ENCODE results near the gene ERCC6L2. TPM values are rescaled to one million over a fixed set of nuclear protein-coding genes. Genes with fewer than 3 reads are reported as not detected.

The ERCC6L2 gene
- total and polyA plus RNA-seq, 9 of the 15 experiments (the other 6 are each of a cell fraction or from before 2014, with no cell fraction given): 7.8 to 42.8 (median 23.6) TPM

DNA sequence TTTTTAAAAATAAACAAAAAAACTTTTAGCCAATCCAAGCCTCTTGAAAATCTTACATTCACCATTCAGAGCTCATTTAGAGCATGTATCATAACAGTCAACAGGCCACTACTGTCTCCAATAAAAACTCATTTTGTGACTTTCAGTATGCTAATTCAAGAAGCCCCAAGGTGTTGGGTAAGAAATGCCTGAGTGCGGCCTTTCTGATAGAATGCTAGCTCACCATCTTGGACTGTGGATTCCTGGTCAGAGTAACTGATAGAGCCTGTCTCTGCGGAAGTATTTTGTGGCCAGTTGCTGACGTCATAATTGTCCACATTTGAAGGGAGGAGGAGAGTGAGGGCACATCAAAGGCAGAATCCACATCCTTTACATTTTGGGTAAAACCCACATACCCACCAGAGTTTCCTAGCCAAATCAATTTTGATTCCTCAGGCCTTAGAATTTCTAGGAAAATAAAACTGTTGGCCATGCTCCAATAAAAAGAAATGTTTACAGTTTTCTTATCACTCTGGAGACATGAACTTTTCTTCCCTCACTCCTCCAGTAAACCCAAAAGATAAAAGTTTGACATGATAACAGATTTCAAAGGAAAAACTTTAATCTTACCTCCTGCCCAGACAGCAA, 41.1 kb upstream of the ERCC6L2 start (continued):
- no peak for TF ChIP-seq ETV5 (CRISPR knock-in tag; IDR thresholded peaks at IDR 0.05; ENCODE audit: low read depth)
- TF ChIP-seq BRD9 (IDR thresholded peaks at IDR 0.05; ENCODE audit: low read depth, partially characterized antibody): no peak
- TF ChIP-seq NR3C1 (CRISPR knock-in tag; IDR thresholded peaks at IDR 0.05): no peak
- no peak for TF ChIP-seq MCM2 (IDR thresholded peaks at IDR 0.05; ENCODE audit: low read depth)
- TF ChIP-seq RHOXF2B (CRISPR knock-in tag; conservative IDR thresholded peaks at IDR 0.05): no peak
- TF ChIP-seq, protein P1, sequence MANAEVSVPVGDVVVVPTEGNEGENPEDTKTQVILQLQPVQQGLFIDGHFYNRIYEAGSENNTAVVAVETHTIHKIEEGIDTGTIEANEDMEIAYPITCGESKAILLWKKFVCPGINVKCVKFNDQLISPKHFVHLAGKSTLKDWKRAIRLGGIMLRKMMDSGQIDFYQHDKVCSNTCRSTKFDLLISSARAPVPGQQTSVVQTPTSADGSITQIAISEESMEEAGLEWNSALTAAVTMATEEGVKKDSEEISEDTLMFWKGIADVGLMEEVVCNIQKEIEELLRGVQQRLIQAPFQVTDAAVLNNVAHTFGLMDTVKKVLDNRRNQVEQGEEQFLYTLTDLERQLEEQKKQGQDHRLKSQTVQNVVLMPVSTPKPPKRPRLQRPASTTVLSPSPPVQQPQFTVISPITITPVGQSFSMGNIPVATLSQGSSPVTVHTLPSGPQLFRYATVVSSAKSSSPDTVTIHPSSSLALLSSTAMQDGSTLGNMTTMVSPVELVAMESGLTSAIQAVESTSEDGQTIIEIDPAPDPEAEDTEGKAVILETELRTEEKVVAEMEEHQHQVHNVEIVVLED (CRISPR knock-in tag; IDR thresholded peaks at IDR 0.05): no peak
- TF ChIP-seq ZBTB1 (CRISPR knock-in tag; IDR thresholded peaks at IDR 0.05; ENCODE audit: borderline replicate concordance, low read depth): no peak
- peak; percentile 72 for TF ChIP-seq ARID1B (IDR thresholded peaks at IDR 0.05)
- TF ChIP-seq ZNF324 (CRISPR knock-in tag; IDR thresholded peaks at IDR 0.05): no peak
- TF ChIP-seq KLF10 (CRISPR knock-in tag; IDR thresholded peaks at IDR 0.05): no peak
- no peak for TF ChIP-seq SPI1 (IDR thresholded peaks at IDR 0.05; ENCODE audit: borderline replicate concordance, low read depth, low read length)
- TF ChIP-seq, protein P2, sequence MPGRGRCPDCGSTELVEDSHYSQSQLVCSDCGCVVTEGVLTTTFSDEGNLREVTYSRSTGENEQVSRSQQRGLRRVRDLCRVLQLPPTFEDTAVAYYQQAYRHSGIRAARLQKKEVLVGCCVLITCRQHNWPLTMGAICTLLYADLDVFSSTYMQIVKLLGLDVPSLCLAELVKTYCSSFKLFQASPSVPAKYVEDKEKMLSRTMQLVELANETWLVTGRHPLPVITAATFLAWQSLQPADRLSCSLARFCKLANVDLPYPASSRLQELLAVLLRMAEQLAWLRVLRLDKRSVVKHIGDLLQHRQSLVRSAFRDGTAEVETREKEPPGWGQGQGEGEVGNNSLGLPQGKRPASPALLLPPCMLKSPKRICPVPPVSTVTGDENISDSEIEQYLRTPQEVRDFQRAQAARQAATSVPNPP (IDR thresholded peaks at IDR 0.05; ENCODE audit: borderline replicate concordance, insufficient read depth, insufficient read length): no peak
- no peak for TF ChIP-seq FUS (optimal IDR thresholded peaks at IDR 0.05; ENCODE audit: low read depth, low read length)
- no peak for TF ChIP-seq CHD1 (IDR thresholded peaks at IDR 0.05; ENCODE audit: low read length)
- no peak for TF ChIP-seq ZNF707 (CRISPR knock-in tag; conservative IDR thresholded peaks at IDR 0.05)
- TF ChIP-seq ZNF274 (IDR thresholded peaks at IDR 0.05; ENCODE audit: borderline replicate concordance, low read depth, low read length): no peak
- TF ChIP-seq NFE2L1 (tag; IDR thresholded peaks at IDR 0.05; ENCODE audit: borderline replicate concordance, low read depth): no peak
- no peak for TF ChIP-seq ASH1L (IDR thresholded peaks at IDR 0.05; ENCODE audit: borderline replicate concordance, low read depth, partially characterized antibody)
- TF ChIP-seq ZNF431 (CRISPR knock-in tag; IDR thresholded peaks at IDR 0.05): no peak
- peak; percentile 72 for TF ChIP-seq NFIC (IDR thresholded peaks at IDR 0.05)
- TF ChIP-seq, protein P3, sequence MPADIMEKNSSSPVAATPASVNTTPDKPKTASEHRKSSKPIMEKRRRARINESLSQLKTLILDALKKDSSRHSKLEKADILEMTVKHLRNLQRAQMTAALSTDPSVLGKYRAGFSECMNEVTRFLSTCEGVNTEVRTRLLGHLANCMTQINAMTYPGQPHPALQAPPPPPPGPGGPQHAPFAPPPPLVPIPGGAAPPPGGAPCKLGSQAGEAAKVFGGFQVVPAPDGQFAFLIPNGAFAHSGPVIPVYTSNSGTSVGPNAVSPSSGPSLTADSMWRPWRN (IDR thresholded peaks at IDR 0.05; ENCODE audit: low read depth): no peak
- TF ChIP-seq NR2F6 (CRISPR knock-in tag; IDR thresholded peaks at IDR 0.05): no peak
- no peak for TF ChIP-seq BMI1 (IDR thresholded peaks at IDR 0.05; ENCODE audit: low read length)
- TF ChIP-seq, protein P4, sequence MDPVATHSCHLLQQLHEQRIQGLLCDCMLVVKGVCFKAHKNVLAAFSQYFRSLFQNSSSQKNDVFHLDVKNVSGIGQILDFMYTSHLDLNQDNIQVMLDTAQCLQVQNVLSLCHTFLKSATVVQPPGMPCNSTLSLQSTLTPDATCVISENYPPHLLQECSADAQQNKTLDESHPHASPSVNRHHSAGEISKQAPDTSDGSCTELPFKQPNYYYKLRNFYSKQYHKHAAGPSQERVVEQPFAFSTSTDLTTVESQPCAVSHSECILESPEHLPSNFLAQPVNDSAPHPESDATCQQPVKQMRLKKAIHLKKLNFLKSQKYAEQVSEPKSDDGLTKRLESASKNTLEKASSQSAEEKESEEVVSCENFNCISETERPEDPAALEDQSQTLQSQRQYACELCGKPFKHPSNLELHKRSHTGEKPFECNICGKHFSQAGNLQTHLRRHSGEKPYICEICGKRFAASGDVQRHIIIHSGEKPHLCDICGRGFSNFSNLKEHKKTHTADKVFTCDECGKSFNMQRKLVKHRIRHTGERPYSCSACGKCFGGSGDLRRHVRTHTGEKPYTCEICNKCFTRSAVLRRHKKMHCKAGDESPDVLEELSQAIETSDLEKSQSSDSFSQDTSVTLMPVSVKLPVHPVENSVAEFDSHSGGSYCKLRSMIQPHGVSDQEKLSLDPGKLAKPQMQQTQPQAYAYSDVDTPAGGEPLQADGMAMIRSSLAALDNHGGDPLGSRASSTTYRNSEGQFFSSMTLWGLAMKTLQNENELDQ (CRISPR knock-in tag; IDR thresholded peaks at IDR 0.05; ENCODE audit: borderline replicate concordance): no peak
- no peak for TF ChIP-seq GTF2F1 (IDR thresholded peaks at IDR 0.05; ENCODE audit: low read depth, low read length)

Data from K562 (cell line).